Stomach (tissue), 4 donors: ENCODE data around the gene ANGEL2.

Experiments used
- EP300 ChIP-seq: sonication (generic); formaldehyde crosslinking; IDR thresholded peaks from one replicate; pipeline ENCODE4 v1.6.1; 2017; ENCODE audit warnings: antibody characterized with exemption
- POLR2A ChIP-seq, 4 donors: fragments of 450-650 bp; IDR thresholded peaks; one replicate each; pipeline ENCODE4 v1.6.1; 2016; ENCODE audit warnings: antibody characterized with exemption in 4 of 4, control low read depth in 2 of 4, mild to moderate bottlenecking in 1 of 4, moderate library complexity in 1 of 4
- POLR2AphosphoS5 ChIP-seq, 3 donors: sonication (generic); formaldehyde crosslinking; IDR thresholded peaks; one replicate each; pipeline ENCODE4 v1.6.1; 2016; ENCODE audit warnings: antibody characterized with exemption in 3 of 3
- TF ChIP-seq, protein P1 (sequence below), 7 experiments: fragments of 450-650 bp in 4 of 7; fragments of 200-600 bp in 3 of 7; sonication (generic) in 3 of 7; IDR thresholded peaks; one replicate each; pipeline ENCODE4 v1.5.1; 2016 to 2019; ENCODE audit warnings: antibody characterized with exemption in 7 of 7, control low read depth in 2 of 7, mild to moderate bottlenecking in 1 of 7

DNA sequence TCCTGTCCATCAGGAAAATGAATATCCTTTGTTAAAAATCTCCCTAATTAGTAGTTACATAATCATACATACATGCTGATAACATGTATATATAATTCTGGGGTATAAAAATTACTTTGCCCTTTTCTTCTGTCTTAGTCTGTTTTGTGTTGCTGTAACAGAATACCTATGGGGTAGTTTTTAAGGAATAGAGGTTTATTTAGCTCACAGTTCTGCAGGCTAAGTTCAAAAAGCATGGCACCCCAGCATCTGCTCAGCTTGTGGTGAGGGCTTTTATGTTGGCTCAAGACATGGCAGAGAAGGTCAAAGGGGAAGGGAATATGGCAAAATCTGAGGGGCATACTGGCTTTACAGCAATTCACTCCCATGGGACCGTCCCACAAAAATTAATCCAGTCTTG is 19.0 kb upstream of the ANGEL2 start:
- TF ChIP-seq, protein P1, sequence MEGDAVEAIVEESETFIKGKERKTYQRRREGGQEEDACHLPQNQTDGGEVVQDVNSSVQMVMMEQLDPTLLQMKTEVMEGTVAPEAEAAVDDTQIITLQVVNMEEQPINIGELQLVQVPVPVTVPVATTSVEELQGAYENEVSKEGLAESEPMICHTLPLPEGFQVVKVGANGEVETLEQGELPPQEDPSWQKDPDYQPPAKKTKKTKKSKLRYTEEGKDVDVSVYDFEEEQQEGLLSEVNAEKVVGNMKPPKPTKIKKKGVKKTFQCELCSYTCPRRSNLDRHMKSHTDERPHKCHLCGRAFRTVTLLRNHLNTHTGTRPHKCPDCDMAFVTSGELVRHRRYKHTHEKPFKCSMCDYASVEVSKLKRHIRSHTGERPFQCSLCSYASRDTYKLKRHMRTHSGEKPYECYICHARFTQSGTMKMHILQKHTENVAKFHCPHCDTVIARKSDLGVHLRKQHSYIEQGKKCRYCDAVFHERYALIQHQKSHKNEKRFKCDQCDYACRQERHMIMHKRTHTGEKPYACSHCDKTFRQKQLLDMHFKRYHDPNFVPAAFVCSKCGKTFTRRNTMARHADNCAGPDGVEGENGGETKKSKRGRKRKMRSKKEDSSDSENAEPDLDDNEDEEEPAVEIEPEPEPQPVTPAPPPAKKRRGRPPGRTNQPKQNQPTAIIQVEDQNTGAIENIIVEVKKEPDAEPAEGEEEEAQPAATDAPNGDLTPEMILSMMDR (IDR thresholded peaks at IDR 0.05) = no peak
- TF ChIP-seq POLR2AphosphoS5 (IDR thresholded peaks at IDR 0.05) = no peak
- TF ChIP-seq POLR2A (IDR thresholded peaks at IDR 0.05) = no peak
- no peak for TF ChIP-seq EP300
